ENCODE measurements around the gene MTCH1. TPM values are rescaled to one million over a fixed set of nuclear protein-coding genes. Genes with fewer than 3 reads are reported as not detected.

The MTCH1 gene
- total and polyA plus RNA-seq, 10 of the 15 experiments (the other 5 are each of a cell fraction or from before 2014, with no cell fraction given) = 7.2 to 128 (median 85.2) TPM

DNA sequence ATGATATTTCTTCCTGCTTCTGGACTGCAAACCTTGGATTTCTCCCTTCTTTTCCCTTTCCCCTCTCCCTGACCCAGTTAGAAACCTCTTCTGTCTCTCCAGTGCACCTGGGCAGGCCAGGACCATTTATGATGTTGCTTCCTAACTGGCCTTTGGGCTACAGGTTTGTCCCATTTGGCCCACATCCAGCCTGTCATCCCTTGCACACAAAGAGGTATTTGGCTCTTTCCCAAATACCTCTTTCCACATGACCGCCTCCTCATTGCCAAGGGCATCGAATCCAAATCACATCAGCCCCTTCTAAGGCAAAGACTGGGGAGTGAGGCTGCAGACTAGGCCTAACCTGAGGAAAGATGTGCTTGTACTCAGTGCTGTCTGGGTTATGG lies 33.1 kb upstream of the MTCH1 start (continued):
- no peak for TF ChIP-seq ZNF622 (IDR thresholded peaks at IDR 0.05)
- no peak for TF ChIP-seq CBFB (IDR thresholded peaks at IDR 0.05; ENCODE audit: low read depth)
- TF ChIP-seq POLR2AphosphoS5 (IDR thresholded peaks at IDR 0.05; ENCODE audit: low read length) = no peak

- Histone ChIP-seq H4K20me1 (ENCODE audit: control insufficient read depth, insufficient read depth) (peaks cover 3% of the 10 kb centered on the region; the same call in 1 of the 2 replicates), H2AFZ (ENCODE audit: control insufficient read depth, low read depth, low read length) (peak overlapping the region; percentile 46), H3K27me3 (replicated peaks in 1 of 2; ENCODE audit: control insufficient read depth in 2 of 2, insufficient read depth in 2 of 2, low read length in 1 of 2) (no peaks in the 10 kb centered on the region), H3K79me2 (ENCODE audit: control insufficient read depth, insufficient read depth, low read length) (no peaks in the 10 kb centered on the region), H3K4me1 (ENCODE audit: control insufficient read depth, insufficient read depth, low read length) (peaks cover 7% of the 10 kb centered on the region; the same call in 1 of the 2 replicates), H3K9ac (ENCODE audit: control insufficient read depth, insufficient read depth, low read length) (no peak overlapping the region), H3K4me2 (ENCODE audit: control insufficient read depth, insufficient read depth) (no peak overlapping the region), H3K9me3 (replicated peaks; ENCODE audit: control insufficient read depth, insufficient read depth, low read length) (no peaks in the 10 kb centered on the region), H3K36me3 (ENCODE audit: control insufficient read depth in 2 of 2, insufficient read depth in 2 of 2, low read length in 1 of 2) (peaks cover 16 to 19% of the 10 kb centered on the region in 2 experiments), H3K4me3 (no peak overlapping the region), H3K27ac (ENCODE audit: control insufficient read depth, insufficient read depth) (no peak overlapping the region)
- ATAC-seq = peak; percentile 100
- ChIA-PET CTCF (interaction anchor here (0.6 to 7.5 kb wide), 88 partner anchors 9 to 887 kb away, joined by 3 to 135 read pairs (median 6); partner anchors contain the start of genes C6orf89, FGD2, MTCH1 and PI16), POLR2A (interaction anchor here (0.6 to 2.1 kb wide), 5 partner anchors 12 to 223 kb away, joined by 3 to 12 read pairs (median 5); partner anchors contain the start of genes C6orf89 and MTCH1), SMC1A (ENCODE audit: uncharacterized antibody, unreplicated experiment) (interaction anchor here (0.5 to 5.1 kb wide), 58 partner anchors 9 to 403 kb away, joined by 3 to 66 read pairs (median 5); partner anchors contain the start of genes C6orf89, FGD2, MTCH1 and PI16), RAD21 (ENCODE audit: unreplicated experiment) (interaction anchor here (0.6 to 5.3 kb wide), 50 partner anchors 9 to 296 kb away, joined by 3 to 78 read pairs (median 5); partner anchors contain the start of genes C6orf89, FGD2, MTCH1 and PIM1)
- BruUV-seq (replicated peaks) = no TSS peak
- 0% methylated on average over 8 of the region's 8 CpGs for WGBS (ENCODE audit: insufficient coverage, insufficient replicate concordance, low lambda C conversion rate, missing lambda C conversion rate)
- FAIRE-seq = peak; percentile 99
- intact Hi-C loops (cut with micrococcal nuclease; ENCODE audit: unreplicated experiment) = loop anchor here (1.0 kb wide), 6 partner anchors 37 to 252 kb away; partner anchors contain the start of gene C6orf89
- peak; percentile 61 for DNase-seq (ENCODE audit: low read depth, low spot score)
- in situ Hi-C loops (cut with MboI) = no loop called here
- TF ChIP-seq HCFC1 (IDR thresholded peaks at IDR 0.05; ENCODE audit: low read length) (peak; percentile 32; the same call in 1 of the 2 replicates), KAT2A (conservative IDR thresholded peaks at IDR 0.05; ENCODE audit: control insufficient read depth, low read depth, low read length) (no peak), STAT1 (conservative IDR thresholded peaks at IDR 0.05) (peak; percentile 56; the same call in 1 of the 2 replicates), POLR2A (IDR thresholded peaks at IDR 0.05; ENCODE audit: low read depth, low read length) (no peak), YY1 (IDR thresholded peaks at IDR 0.05; ENCODE audit: low read depth, low read length) (peak; percentile 90), NBN (IDR thresholded peaks at IDR 0.05) (0 out of 2 replicates have a peak, but pooled peaks have one; percentile 54), CTCF (IDR thresholded peaks at IDR 0.05 in 2 of 3, conservative IDR thresholded peaks at IDR 0.05 in 1 of 3; ENCODE audit: control insufficient read depth in 2 of 3, extremely low read depth in 1 of 3, insufficient read depth in 1 of 3, low read depth in 3 of 3, low read length in 3 of 3) (peak; percentile 96 to 99 (median 97); a peak in 5 of 6 replicates), SMARCA5 (IDR thresholded peaks at IDR 0.05) (peak; percentile 93), CHD4 (IDR thresholded peaks at IDR 0.05) (no peak), FOXK2 (IDR thresholded peaks at IDR 0.05) (no peak)
- TF ChIP-seq, protein P1, sequence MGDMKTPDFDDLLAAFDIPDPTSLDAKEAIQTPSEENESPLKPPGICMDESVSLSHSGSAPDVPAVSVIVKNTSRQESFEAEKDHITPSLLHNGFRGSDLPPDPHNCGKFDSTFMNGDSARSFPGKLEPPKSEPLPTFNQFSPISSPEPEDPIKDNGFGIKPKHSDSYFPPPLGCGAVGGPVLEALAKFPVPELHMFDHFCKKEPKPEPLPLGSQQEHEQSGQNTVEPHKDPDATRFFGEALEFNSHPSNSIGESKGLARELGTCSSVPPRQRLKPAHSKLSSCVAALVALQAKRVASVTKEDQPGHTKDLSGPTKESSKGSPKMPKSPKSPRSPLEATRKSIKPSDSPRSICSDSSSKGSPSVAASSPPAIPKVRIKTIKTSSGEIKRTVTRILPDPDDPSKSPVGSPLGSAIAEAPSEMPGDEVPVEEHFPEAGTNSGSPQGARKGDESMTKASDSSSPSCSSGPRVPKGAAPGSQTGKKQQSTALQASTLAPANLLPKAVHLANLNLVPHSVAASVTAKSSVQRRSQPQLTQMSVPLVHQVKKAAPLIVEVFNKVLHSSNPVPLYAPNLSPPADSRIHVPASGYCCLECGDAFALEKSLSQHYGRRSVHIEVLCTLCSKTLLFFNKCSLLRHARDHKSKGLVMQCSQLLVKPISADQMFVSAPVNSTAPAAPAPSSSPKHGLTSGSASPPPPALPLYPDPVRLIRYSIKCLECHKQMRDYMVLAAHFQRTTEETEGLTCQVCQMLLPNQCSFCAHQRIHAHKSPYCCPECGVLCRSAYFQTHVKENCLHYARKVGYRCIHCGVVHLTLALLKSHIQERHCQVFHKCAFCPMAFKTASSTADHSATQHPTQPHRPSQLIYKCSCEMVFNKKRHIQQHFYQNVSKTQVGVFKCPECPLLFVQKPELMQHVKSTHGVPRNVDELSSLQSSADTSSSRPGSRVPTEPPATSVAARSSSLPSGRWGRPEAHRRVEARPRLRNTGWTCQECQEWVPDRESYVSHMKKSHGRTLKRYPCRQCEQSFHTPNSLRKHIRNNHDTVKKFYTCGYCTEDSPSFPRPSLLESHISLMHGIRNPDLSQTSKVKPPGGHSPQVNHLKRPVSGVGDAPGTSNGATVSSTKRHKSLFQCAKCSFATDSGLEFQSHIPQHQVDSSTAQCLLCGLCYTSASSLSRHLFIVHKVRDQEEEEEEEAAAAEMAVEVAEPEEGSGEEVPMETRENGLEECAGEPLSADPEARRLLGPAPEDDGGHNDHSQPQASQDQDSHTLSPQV (IDR thresholded peaks at IDR 0.05) = 0 out of 2 replicates have a peak, but pooled peaks have one; percentile 30
These were observed 32.4 kb upstream of the MTCH1 start for GRCh38 chr6:37018198-37019064.
